ENCODE data around the gene VPS25. TPM values are rescaled to one million over a fixed set of nuclear protein-coding genes. Genes with fewer than 3 reads are reported as not detected.

The VPS25 gene
- total and polyA plus RNA-seq, 9 of the 15 experiments (the other 6 are each of a cell fraction or from before 2014, with no cell fraction given): 123 to 352 (median 180) TPM

GRCh38 chr17:42775534-42776098 is 2.4 kb downstream of the VPS25 start (continued):
- TF ChIP-seq ZBTB40 (IDR thresholded peaks at IDR 0.05): peak; percentile 13; the same call in 1 of the 2 replicates
- no peak for TF ChIP-seq ZBTB40 (CRISPR knock-in tag; IDR thresholded peaks at IDR 0.05)
- no peak for TF ChIP-seq CHCHD3 (CRISPR knock-in tag; IDR thresholded peaks at IDR 0.05)
- no peak for TF ChIP-seq BMI1 (IDR thresholded peaks at IDR 0.05; ENCODE audit: low read length)
- peak in 1 of 2 experiments; percentile 64; a peak in 2 of 4 replicates for TF ChIP-seq TBL1XR1 (IDR thresholded peaks at IDR 0.05; ENCODE audit: low read length in 2 of 2)
- TF ChIP-seq ARID2 (IDR thresholded peaks at IDR 0.05): no peak
- peak; percentile 73 for TF ChIP-seq FOSL1 (tag; conservative IDR thresholded peaks at IDR 0.05)
- no peak for TF ChIP-seq UBTF (IDR thresholded peaks at IDR 0.05; ENCODE audit: borderline replicate concordance in 1 of 2, low read depth in 2 of 2, low read length in 2 of 2)
- TF ChIP-seq CREM (IDR thresholded peaks at IDR 0.05; ENCODE audit: low read depth): peak; percentile 24; the same call in 1 of the 2 replicates
- TF ChIP-seq SMARCC2 (IDR thresholded peaks at IDR 0.05; ENCODE audit: low read depth): 0 out of 2 replicates have a peak, but pooled peaks have one; percentile 42
- no peak for TF ChIP-seq ZNF589 (CRISPR knock-in tag; IDR thresholded peaks at IDR 0.05; ENCODE audit: low read depth)
- no peak for TF ChIP-seq CEBPG (CRISPR knock-in tag; IDR thresholded peaks at IDR 0.05)
- no peak for TF ChIP-seq CEBPG (tag; conservative IDR thresholded peaks at IDR 0.05 in 1 of 2, IDR thresholded peaks at IDR 0.05 in 1 of 2)
